Stimulated activated CD4-positive, alpha-beta T cell treated with anti-CD3 and anti-CD28 coated beads, TNF-alpha, amount 100 ng/mL, for 1 hour (primary cell): Measurements from ENCODE around the gene ASTN1.

Source experiments
- DNase-seq, 3 donors: peaks; one replicate each; pipeline ENCODE4 v3.0.0-alpha.2; 2020; ENCODE audit warnings: low read depth in 3 of 3, low spot score in 1 of 3

ASTN1 gene

DNA sequence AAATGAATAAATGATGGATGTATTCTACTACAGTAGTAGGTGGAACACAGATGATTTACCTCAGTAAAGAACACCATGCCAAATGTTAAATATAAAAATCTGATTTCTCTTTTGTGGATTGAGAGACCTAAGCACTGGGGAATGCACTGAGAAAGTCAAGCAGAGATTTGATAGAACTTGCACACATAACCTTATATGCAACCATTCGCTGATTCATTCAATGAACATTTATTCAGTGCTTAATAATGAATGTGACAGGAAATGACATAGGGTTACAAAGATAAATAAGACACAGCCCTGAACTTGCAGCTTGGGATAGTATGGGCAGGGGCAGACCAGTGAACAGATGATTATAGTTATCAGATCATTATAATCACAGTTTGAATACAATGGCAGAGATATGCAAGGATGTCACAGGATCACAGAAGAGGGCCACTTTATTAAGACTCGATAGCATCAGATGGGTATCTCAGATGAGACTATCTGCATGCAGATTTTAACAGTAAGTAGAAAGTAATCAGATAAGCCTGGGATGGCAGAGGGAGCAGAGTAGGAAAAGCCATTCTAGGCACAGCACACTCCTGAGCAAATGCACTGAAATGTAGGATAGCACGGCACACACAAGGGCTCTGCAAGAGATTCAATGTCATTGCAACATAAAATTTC lies 169.4 kb downstream of the ASTN1 start:
- DNase-seq = no peak

DNA sequence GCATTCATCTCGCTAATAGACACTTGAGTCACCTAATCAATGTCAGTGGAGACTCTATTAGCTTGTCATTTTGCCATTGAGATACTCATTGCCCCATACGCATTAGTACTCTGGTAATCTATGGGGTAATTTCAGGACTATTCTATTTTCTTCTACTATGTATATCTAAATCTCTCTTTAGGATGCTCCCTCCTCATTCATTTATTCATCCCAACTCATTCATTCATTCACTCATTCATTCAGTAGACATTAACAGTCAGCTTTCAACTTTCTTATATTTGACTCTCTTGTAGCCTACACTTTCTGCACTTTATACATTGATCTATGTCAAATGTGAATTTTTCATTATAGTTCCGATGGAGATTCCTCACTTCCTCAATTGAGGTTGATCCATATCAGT lies 170.9 kb downstream of the ASTN1 start:
- DNase-seq = no peak

DNA sequence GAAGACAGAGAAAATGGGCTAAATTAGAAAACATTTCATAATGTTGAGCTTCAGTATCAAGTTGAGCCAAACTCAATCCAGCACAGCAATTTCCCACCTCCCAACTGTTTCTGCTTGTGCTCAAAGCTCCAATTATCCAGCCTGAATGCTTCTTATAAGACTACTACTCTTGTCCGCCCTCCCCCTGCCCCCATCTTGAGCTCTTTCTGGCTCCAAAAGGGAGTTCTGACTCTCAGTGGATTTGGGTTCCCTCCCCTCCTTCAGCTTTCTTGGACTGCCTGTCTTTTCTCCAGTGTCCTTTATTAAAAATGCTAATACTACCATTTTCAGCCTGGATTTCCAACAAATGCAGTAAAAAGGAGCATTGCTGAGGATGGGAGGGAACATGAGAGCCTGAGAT lies 174.8 kb downstream of the ASTN1 start:
- DNase-seq = no peak

DNA sequence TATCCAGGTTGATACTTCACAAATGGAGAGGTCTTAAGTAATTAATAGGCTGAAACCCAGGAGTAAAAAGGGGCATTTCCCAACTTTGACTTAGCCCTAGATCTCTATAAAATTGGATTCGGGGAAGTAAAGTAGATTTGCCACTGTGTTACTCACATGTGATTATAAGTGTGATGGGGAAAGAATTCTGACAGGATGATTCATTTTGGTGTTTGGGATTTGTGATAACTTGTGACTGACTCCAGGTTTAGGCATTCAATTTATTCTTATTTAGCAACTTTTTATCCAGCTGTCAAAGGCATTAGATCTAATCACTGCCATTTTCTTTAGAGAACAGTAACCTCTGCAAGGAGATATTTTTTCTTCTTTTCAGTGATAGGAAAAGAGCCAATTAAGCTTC lies 175.5 kb downstream of the ASTN1 start:
- DNase-seq = no peak

DNA sequence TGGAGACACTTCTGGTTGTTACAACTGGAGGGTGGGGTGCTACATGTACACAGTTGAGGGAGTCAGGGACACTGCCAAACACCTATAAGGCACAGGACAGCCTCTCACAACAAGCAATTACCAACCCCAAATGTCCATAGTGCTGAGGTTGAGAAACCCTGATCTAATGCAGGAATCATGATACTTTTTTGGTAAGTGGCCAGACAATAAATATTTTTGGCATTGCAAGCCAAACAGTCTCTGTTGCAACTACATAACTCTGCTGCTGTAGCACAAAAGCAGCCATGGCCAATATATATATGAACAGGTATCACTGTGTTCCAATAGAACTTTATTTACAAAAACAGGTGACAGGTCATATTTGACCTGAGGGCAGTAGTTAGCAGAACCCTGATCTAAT lies 177.5 kb downstream of the ASTN1 start:
- no peak for DNase-seq

DNA sequence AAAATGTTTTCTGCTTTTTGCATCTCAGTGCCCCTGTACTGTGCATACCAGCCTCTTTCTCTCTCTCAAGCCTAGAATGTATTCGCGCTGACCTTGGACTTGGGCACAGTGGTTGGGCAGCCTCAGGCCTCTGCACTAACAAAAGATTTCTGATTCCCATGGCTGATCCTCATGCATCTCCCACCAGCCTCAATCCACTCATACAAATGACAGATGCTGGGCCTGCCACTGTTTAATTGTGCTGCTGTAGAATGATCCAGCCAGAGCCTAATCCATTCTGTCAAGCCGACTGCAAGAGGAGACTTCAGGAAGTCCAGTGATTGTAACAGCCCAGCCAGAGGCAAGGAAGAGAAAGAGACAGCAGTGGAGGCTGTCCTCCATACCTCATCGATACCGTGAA lies 180.8 kb downstream of the ASTN1 start:
- no peak for DNase-seq

- DNase-seq = no peak
These were observed 187.7 kb downstream of the ASTN1 start for GRCh38 chr1:176976771-176977170.

GRCh38 chr1:176976225-176976624 lies 188.3 kb downstream of the ASTN1 start:
- no peak for DNase-seq

DNA sequence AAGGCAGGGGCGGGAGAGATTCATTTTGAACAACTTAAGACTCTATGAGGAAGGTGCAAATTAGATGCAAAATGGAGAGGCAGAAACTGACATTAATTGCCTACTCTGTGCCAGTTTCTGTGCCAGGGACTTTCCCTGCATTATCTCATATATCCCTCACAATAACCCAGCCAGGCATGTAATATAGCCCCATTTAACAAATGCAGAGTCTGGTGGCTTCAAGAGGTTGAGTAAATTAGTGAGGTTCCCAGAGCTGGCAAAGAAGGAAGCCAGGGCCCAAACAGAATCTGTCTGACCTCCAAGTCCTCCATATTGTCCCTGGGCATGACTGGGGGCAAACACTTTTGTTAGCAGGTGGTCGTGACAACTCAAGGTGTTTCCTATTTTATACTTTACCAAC lies 199.8 kb downstream of the ASTN1 start:
- no peak for DNase-seq

DNA sequence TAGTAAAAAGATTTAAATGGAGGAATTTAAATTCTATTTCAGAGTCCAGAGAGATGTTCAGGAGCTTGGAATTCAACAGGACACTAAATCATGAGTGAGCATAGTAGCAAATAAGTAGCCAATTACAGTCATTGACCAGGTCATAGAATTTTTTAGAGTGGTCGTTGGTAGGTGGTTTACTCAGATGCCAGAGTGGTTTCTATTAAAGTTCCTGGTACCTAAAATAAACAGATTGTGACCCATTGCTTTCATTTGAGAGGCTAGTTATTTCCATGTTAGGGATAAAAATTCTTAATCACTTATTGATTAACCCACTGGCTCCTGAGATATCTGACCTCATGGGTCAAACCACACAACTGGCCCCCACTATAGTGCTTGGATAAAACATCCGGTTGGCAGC lies 201.3 kb downstream of the ASTN1 start:
- no peak for DNase-seq

DNA sequence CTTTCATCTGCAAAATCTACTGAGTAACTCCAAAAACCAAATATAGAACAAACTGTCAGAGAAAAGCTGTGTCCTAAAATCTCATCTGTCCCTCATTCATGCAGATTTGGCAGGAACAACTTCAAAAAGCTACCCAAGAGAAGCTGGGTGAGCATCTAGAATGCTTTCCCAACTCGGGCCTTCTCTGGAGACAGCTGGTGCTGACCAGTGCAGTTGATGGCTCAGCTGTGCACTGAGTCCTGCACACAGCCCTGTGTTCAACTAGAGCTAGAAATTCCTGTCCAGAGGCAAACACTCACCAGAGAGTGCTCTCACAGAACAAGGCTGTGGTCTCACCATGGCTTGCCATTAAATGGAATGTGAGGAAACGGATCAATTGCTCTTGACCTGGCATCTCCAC lies 202.8 kb downstream of the ASTN1 start:
- DNase-seq = no peak

GRCh38 chr1:176959191-176959820 lies 205.2 kb downstream of the ASTN1 start:
- DNase-seq = no peak

DNA sequence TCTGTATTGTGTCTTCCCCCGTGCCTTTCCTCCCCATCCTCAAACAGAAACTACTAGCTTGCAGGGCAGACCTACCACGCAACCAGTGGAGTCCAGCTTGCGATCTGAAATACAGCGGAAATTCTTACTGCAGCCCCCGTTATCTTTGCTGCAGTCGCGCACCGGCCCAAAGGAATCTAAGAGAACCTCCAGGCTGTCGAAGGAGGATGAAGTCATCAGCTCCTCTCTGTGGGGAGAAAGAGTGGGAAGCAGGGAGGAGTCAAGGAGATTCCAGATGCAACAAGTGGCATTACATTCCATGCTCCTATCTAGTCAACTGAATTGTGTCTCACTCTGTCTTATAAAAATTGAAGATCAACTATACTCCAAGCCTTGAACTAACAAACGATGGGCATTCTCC lies 206.9 kb downstream of the ASTN1 start:
- no peak for DNase-seq

GRCh38 chr1:176954242-176954641 lies 210.3 kb downstream of the ASTN1 start:
- no peak for DNase-seq

DNA sequence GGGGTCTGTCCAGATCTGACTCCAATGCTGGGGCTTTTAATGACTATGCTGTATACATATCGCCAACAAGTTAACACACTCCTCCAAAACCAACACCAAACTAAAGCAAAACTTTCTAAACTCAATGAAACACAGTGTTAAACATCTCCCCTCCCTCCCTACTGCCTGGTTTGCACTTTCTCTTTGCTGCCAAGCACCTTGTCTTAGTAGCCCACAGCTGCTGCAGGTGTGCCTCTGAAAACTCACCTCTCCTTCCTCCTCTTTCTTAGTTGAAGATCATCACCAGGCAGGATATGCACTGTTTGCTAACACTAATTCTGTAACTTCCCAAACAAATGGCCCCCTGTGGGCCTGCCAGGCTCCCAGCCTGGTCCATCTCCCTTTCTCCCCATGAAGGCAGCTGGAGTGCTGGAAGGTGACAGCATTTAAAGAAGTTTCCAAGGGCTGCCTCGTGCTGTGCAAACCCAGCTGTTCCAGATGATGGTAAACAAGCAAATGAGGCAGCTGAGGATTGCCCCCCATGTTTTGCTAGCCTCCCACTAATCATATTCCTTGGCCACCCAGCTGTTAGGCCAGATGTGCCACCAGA lies 213.7 kb downstream of the ASTN1 start:
- DNase-seq = no peak

DNA sequence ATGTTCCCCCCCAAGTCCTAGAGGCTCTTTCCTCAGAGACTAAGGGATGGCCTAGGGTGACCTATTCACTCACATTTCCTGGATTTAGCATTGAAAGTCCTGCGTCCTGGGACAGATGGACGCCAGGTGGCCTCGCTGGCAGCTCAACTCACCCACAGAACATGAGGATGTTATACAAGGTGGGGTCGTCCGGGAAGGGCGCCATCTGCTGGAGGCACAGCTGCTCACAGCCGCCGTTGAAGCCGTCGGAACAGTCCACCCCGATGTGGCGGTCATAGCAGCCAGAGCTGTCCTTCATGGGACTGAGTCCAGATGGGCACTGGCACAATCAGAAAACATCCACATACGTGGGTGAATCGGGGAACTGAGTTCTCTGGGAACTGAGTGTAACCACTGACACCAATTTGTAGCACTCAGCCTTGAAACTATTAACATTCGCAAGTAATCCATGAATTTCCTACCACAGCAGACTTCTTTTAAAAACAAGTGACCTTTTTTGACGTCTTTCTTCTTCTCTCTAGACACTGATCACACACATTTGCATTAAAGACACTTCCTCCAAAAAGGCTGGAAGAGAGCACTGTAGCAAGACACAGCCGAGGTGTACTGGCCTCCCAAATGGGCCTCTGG lies 215.4 kb downstream of the ASTN1 start:
- no peak for DNase-seq

GRCh38 chr1:176944606-176945005 lies 219.9 kb downstream of the ASTN1 start:
- no peak for DNase-seq

- DNase-seq = no peak
These were observed 220.7 kb downstream of the ASTN1 start for GRCh38 chr1:176943783-176944182.

DNA sequence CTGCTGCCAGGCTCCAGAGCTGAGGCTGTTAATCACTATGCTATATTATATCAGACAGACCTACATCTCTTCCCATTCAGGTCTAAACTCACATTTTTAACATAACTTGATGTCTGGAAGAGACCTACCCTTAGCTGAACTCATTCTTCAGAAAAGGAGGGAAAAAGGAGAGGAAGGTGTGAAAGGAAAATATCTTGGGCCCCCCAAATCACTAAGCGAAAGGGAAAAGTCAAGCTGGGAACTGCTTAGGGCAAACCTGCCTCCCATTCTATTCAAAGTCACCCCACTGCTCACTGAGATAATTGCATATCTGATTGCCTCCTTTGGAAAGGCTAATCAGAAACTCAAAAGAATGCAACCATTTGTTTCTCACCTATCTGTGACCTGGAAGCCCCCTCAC lies 222.2 kb downstream of the ASTN1 start:
- DNase-seq = no peak

GRCh38 chr1:176939993-176940392 lies 224.5 kb downstream of the ASTN1 start:
- no peak for DNase-seq

DNA sequence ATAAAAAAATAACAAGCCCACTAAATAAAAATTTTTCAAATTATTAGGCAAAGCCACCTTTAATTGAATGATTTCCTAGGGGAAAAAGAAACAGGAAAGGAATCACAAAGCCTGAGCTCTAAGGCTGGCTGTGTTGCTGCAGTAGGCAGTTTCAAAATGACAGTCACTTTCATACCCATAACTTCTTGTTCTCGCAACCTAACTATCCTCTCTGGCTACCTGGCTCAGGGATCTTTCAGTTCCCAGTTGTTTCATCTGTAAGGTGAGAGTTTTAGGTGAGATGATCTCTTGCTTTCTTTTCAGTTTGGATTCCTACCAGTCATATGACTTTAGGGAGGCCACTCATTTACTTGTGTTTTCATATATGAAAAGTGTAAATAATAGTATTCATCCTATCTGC lies 226.1 kb downstream of the ASTN1 start:
- DNase-seq = no peak

DNA sequence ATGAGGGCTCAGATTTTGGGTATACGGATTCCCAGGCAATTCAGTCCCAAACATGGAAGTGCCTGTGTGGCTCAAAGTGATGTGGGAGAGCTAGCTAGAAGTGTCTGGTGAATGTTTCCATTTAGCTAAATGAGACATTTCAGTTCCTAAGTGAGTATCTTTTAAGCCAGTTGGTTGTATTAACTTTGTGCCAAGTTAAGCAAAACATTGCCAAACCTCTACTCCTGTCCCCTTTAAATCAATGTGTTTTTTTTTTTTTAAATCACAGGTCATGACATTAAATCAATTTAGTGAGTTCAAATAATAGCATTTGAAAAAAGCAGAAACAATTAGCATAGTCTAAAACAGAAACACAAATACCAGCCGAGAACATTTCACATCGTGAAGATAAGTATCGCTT lies 230.1 kb downstream of the ASTN1 start:
- no peak for DNase-seq
